Right renal cortex interstitium (tissue), 3 donors: Measurements from ENCODE around the gene TPI1. TPM values are rescaled to one million over a fixed set of nuclear protein-coding genes. Genes with fewer than 3 reads are reported as not detected.

Experiments
- DNase-seq, 3 donors: peaks; one replicate each; pipeline ENCODE4 v3.0.0-alpha.2; 2013; ENCODE audit warnings: low read depth in 3 of 3, low spot score in 2 of 3
- polyA plus RNA-seq, 3 donors: library from polyadenylated mRNA; unstranded; fragments of 120-200 nt; gene quantifications; one replicate each; pipeline ENCODE4 v1.2.1, GENCODE V29; 2013; ENCODE audit not compliant: insufficient read length in 3 of 3

Gene TPI1
- polyA plus RNA-seq, 3 donors: 611 to 637 (median 629) TPM

- no peak for DNase-seq
Observed at GRCh38 chr12:6914246-6914946, 47.1 kb downstream of the TPI1 start, which contains the start of gene ENO2. Gene ENO2, plus strand, starts transcription at chr12:6914580. Its CDS starts 1,253 bp downstream, at chr12:6915833.

GRCh38 chr12:6914947-6915788 lies 47.8 kb downstream of the TPI1 start:
- DNase-seq: no peak

DNA sequence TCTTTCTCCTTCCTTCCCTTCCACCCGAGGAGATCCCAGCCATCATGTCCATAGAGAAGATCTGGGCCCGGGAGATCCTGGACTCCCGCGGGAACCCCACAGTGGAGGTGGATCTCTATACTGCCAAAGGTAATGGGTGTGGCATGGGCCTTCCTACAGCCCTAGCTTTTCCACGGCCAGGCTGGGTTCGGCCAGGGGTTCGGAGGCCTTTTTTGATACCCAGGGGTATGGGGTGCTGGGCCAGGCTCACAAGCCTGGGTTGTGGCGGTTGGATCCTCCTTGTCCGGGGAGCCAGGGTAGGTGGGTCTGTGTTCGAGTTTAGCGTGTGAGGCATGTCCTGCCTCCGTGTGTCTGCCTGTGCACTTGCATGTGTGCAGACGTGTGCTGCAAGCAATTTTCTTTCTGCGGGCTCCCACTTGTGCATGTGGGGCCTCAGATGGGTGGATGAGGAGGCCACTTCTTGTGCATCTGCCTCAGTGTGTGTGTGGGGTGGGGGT lies 48.5 kb downstream of the TPI1 start:
- DNase-seq: no peak

GRCh38 chr12:6916426-6917200 lies 49.3 kb downstream of the TPI1 start:
- no peak for DNase-seq

DNA sequence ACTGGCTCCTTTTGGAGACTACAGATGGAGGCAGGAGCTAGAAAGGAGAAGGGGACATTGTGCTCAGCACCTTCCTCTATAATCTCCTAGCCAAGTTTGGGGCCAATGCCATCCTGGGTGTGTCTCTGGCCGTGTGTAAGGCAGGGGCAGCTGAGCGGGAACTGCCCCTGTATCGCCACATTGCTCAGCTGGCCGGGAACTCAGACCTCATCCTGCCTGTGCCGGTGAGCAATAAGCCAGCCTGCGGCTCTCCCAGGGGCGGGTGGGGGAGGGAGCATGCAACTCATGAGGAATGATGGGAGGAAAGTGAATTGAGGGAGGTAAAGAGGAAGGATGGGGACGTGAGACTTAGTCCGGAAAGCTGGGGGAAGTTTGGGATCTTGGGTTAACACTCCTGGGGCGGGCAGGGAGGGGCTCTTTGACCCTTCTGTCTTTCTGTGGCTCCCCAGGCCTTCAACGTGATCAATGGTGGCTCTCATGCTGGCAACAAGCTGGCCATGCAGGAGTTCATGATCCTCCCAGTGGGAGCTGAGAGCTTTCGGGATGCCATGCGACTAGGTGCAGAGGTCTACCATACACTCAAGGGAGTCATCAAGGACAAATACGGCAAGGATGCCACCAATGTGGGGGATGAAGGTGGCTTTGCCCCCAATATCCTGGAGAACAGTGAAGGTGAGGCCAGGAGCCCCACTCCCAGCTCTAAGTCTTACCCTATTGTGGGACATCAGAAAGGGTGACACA lies 50.3 kb downstream of the TPI1 start:
- DNase-seq: no peak

- DNase-seq: no peak
Observed at GRCh38 chr12:6919588-6919987, 52.3 kb downstream of the TPI1 start.

Other genes starting within 250 kb of the TPI1 start
- 1 to 10 TPM in 2 of 3 donors, under 1 TPM in 1; 0.75 to 1.3 (median 1.2) TPM for gene LPAR5, start 231.6 kb upstream of the TPI1 start, polyA plus RNA-seq
- 1 to 10 TPM; 3.5 to 4.7 (median 4.6) TPM for gene ACRBP, start 220.1 kb upstream of the TPI1 start, polyA plus RNA-seq
- 100 to 1,000 TPM; 125 to 134 (median 128) TPM for gene ING4, start 204.4 kb upstream of the TPI1 start, polyA plus RNA-seq
- 10 to 100 TPM; 73.2 to 86.0 (median 76.1) TPM for gene ZNF384, start 178.2 kb upstream of the TPI1 start, polyA plus RNA-seq
- 1 to 10 TPM; 8.1 to 9.0 (median 8.9) TPM for gene PIANP, start 166.7 kb upstream of the TPI1 start, polyA plus RNA-seq
- 10 to 100 TPM; 58.7 to 69.4 (median 63.4) TPM for gene COPS7A, start 143.5 kb upstream of the TPI1 start, polyA plus RNA-seq
- gene MLF2, start 114.4 kb upstream of the TPI1 start, polyA plus RNA-seq: 100 to 1,000 TPM; 184 to 208 (median 196) TPM
- gene PTMS, start 101.2 kb upstream of the TPI1 start, polyA plus RNA-seq: 100 to 1,000 TPM; 498 to 577 (median 564) TPM
- 1 to 10 TPM in 1 of 3 donors, under 1 TPM in 2; 0.75 to 1.7 (median 0.90) TPM for gene LAG3, start 95.0 kb upstream of the TPI1 start, polyA plus RNA-seq
- 10 to 100 TPM; 28.0 to 32.4 (median 31.7) TPM for gene CD4, start 78.0 kb upstream of the TPI1 start, polyA plus RNA-seq
- 10 to 100 TPM; 22.1 to 28.7 (median 24.7) TPM for gene GPR162, start 45.7 kb upstream of the TPI1 start, polyA plus RNA-seq
- gene P3H3, start 39.1 kb upstream of the TPI1 start, polyA plus RNA-seq: 10 to 100 TPM; 22.8 to 27.5 (median 24.6) TPM
- gene GNB3, start 26.6 kb upstream of the TPI1 start, polyA plus RNA-seq: 1 to 10 TPM; 3.7 to 4.3 (median 4.3) TPM
- 10 to 100 TPM; 20.5 to 23.3 (median 22.7) TPM for gene CDCA3, start 16.2 kb upstream of the TPI1 start, polyA plus RNA-seq
- 10 to 100 TPM; 56.7 to 63.5 (median 61.2) TPM for gene USP5, start 15.4 kb upstream of the TPI1 start, polyA plus RNA-seq
- gene SPSB2, start 5.8 kb downstream of the TPI1 start, polyA plus RNA-seq: 10 to 100 TPM in 2 of 3 donors, 1 to 10 TPM in 1; 7.4 to 13.7 (median 13.2) TPM
- gene LRRC23, start 37.3 kb downstream of the TPI1 start, polyA plus RNA-seq: 10 to 100 TPM; 19.1 to 23.5 (median 23.4) TPM
- 10 to 100 TPM; 12.0 to 12.5 (median 12.2) TPM for gene ENO2, start 47.0 kb downstream of the TPI1 start, polyA plus RNA-seq
- gene ATN1, start 60.4 kb downstream of the TPI1 start, polyA plus RNA-seq: 10 to 100 TPM; 83.9 to 95.0 (median 90.0) TPM
- gene RNU7-1, start 76.3 kb downstream of the TPI1 start, polyA plus RNA-seq: 1 to 10 TPM in 2 of 3 donors, not detected in 1; 5.0 to 6.0 TPM
- gene C12orf57, start 76.5 kb downstream of the TPI1 start, polyA plus RNA-seq: 100 to 1,000 TPM; 146 to 155 (median 153) TPM
- gene PTPN6, start 83.8 kb downstream of the TPI1 start, polyA plus RNA-seq: 10 to 100 TPM; 19.0 to 21.1 (median 19.5) TPM
- gene PHB2, start 103.1 kb downstream of the TPI1 start, polyA plus RNA-seq: 100 to 1,000 TPM; 256 to 268 (median 266) TPM
- gene EMG1, start 103.4 kb downstream of the TPI1 start, polyA plus RNA-seq: 10 to 100 TPM; 41.6 to 48.2 (median 45.0) TPM
- gene LPCAT3, start 150.9 kb downstream of the TPI1 start, polyA plus RNA-seq: 10 to 100 TPM; 61.5 to 68.3 (median 65.3) TPM
- gene C1S, start 193.2 kb downstream of the TPI1 start, polyA plus RNA-seq: 10 to 100 TPM; 49.2 to 60.0 (median 50.5) TPM
- 10 to 100 TPM; 36.0 to 50.6 (median 45.8) TPM for gene C1R, start 224.9 kb downstream of the TPI1 start, polyA plus RNA-seq
- gene C1RL, start 241.7 kb downstream of the TPI1 start, polyA plus RNA-seq: 10 to 100 TPM; 27.4 to 30.0 (median 29.4) TPM